ENCODE measurements around the gene GNB1.

The GNB1 gene

DNA sequence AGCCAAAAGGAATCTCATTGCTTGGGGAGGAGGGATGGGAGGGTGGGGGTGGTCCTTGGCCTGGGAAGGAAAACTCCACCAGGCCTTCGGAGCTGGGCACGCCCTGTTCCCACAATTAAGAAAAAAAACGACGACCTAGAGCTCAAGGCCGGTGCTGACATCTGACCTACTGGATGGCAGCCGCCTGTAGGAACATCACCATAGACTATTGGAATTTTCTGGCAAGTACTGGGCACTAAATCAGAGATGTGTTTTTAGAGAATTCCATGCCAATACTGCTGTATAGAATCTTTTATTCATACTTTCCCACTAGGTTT is 113.3 kb downstream of the GNB1 start:
- TF ChIP-seq CREB1 (IDR thresholded peaks at IDR 0.05; ENCODE audit: low read depth) (no peak), ZBTB7A (IDR thresholded peaks at IDR 0.05; ENCODE audit: low read depth) (0 out of 2 replicates have a peak, but pooled peaks have one; percentile 36)

DNA sequence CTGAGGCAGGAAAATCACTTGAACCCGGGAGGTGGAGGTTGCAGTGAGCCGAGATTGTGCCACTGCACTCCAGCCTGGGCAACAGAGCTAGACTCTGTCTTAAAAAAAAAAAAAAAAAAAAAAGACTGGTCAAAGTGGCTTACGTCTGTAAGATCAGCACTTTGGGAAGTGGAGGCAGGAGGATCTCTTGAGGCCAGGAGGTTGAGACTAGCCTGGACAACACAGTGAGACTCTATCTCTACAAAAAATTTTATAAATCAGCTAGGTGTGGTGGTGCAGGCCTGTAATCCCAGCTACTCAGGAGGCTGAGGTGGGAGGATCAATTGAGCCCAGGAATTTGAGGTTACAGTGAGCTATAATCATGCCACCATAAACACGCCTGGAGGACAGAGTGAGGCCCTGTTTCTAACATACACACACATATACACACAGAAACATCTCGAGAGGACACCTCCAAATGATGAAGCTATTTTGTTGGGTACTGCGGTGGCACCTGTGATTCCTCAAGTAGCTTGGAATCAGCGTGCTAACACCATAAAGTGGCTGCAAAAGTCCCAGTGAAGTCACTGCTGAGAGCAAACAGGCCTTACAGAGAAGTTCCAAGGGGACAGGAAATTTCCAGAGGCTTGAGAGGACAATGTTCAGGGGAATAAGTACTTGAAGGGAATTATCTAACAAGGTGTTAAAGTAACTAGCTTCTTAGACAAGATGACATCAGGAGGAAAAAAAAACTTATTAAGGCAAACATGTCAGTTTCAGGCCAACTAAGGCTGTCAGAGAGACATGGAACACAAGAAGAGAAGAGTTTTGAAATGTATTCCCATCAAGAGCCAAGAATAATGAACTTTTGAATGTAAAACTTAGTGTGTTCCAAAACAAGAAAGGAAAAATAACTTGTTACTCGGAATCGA is 114.0 kb downstream of the GNB1 start:
- no peak for TF ChIP-seq TCF12 (IDR thresholded peaks at IDR 0.05; ENCODE audit: low read depth)
- no peak for TF ChIP-seq TEAD4 (IDR thresholded peaks at IDR 0.05)

DNA sequence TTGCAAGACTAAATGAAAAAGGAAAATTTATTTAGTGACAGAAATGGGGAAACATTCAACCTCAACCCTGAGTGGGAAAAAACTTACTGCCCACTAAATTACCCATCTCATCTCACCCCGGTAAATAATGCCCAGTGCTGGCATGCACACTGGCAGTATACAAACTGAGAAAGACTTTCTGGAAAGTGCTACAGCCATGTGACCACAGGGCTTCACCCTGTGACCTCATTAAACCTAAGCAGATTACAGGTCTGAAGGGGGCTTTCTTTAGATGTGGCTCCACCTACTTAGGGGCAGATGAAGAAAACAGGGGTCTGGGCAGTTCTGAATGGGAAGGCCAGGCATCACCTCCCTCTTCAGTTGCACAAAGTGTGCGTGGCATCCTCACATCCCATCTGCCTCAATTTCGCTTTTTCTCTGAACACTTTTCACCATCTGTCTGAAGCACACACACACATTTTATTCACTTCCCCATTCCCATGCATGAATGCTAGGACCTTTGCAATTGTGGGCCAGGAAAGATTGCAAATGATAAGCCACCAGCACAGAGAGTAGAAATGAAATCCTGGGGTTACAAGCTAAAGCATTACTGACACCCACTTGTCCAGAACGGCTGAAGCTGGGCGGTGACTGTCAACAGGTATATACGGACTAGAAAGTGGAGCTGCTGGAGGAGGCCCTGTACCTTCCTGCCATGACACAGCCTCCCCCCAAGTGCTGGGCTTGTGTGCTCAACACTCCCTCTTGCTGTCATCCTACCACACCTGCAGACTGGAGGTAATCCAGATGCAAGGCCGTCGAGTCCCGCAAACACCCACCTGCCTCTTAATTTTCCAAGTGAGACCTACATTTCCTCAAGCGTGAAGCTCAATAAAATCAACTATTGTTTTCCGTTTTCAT is 115.3 kb downstream of the GNB1 start:
- no peak for TF ChIP-seq RAD21 (IDR thresholded peaks at IDR 0.05; ENCODE audit: low read depth)
- TF ChIP-seq TEAD4 (IDR thresholded peaks at IDR 0.05) = no peak
- no peak for TF ChIP-seq TAF1 (IDR thresholded peaks at IDR 0.05; ENCODE audit: low read depth)
- TF ChIP-seq ZBTB7A (IDR thresholded peaks at IDR 0.05; ENCODE audit: low read depth) = no peak
- TF ChIP-seq EP300 (IDR thresholded peaks at IDR 0.05; ENCODE audit: borderline replicate concordance) = no peak
- no peak for TF ChIP-seq NFIC (IDR thresholded peaks at IDR 0.05)
- no peak for TF ChIP-seq TCF12 (IDR thresholded peaks at IDR 0.05; ENCODE audit: low read depth)
- TF ChIP-seq, protein P1, sequence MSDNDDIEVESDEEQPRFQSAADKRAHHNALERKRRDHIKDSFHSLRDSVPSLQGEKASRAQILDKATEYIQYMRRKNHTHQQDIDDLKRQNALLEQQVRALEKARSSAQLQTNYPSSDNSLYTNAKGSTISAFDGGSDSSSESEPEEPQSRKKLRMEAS (IDR thresholded peaks at IDR 0.05) = no peak
- TF ChIP-seq YY1 (IDR thresholded peaks at IDR 0.05; ENCODE audit: low read depth) = no peak
- no peak for TF ChIP-seq CREB1 (IDR thresholded peaks at IDR 0.05; ENCODE audit: low read depth)
- TF ChIP-seq, protein P2, sequence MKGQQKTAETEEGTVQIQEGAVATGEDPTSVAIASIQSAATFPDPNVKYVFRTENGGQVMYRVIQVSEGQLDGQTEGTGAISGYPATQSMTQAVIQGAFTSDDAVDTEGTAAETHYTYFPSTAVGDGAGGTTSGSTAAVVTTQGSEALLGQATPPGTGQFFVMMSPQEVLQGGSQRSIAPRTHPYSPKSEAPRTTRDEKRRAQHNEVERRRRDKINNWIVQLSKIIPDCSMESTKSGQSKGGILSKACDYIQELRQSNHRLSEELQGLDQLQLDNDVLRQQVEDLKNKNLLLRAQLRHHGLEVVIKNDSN (IDR thresholded peaks at IDR 0.05) = no peak
- TF ChIP-seq, protein P3, sequence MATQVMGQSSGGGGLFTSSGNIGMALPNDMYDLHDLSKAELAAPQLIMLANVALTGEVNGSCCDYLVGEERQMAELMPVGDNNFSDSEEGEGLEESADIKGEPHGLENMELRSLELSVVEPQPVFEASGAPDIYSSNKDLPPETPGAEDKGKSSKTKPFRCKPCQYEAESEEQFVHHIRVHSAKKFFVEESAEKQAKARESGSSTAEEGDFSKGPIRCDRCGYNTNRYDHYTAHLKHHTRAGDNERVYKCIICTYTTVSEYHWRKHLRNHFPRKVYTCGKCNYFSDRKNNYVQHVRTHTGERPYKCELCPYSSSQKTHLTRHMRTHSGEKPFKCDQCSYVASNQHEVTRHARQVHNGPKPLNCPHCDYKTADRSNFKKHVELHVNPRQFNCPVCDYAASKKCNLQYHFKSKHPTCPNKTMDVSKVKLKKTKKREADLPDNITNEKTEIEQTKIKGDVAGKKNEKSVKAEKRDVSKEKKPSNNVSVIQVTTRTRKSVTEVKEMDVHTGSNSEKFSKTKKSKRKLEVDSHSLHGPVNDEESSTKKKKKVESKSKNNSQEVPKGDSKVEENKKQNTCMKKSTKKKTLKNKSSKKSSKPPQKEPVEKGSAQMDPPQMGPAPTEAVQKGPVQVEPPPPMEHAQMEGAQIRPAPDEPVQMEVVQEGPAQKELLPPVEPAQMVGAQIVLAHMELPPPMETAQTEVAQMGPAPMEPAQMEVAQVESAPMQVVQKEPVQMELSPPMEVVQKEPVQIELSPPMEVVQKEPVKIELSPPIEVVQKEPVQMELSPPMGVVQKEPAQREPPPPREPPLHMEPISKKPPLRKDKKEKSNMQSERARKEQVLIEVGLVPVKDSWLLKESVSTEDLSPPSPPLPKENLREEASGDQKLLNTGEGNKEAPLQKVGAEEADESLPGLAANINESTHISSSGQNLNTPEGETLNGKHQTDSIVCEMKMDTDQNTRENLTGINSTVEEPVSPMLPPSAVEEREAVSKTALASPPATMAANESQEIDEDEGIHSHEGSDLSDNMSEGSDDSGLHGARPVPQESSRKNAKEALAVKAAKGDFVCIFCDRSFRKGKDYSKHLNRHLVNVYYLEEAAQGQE (IDR thresholded peaks at IDR 0.05; ENCODE audit: low read depth) = no peak
- no peak for TF ChIP-seq FOXM1 (IDR thresholded peaks at IDR 0.05; ENCODE audit: borderline replicate concordance, low read depth)
- no peak for TF ChIP-seq CEBPB (IDR thresholded peaks at IDR 0.05)
- no peak for TF ChIP-seq EGR1 (IDR thresholded peaks at IDR 0.05)

DNA sequence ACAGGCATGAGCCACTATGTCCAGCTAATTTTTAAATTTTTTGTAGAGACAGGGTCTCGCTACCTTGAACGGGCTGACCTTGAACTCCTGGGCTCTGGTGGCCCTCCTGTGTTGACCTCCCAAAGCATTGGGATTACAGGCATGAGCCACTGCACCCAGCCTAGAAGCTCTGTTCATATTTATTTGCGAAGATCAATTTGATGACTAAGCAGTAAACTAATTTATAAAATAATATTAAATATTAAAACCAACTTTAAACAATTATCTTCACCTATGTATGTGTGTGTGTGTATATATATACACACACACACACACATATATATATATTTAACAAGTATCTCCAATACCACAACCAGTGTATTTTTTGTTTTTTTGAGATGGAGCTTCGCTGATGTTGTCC is 117.0 kb downstream of the GNB1 start:
- TF ChIP-seq YY1 (IDR thresholded peaks at IDR 0.05; ENCODE audit: low read depth) (no peak), RAD21 (IDR thresholded peaks at IDR 0.05; ENCODE audit: low read depth) (no peak)

DNA sequence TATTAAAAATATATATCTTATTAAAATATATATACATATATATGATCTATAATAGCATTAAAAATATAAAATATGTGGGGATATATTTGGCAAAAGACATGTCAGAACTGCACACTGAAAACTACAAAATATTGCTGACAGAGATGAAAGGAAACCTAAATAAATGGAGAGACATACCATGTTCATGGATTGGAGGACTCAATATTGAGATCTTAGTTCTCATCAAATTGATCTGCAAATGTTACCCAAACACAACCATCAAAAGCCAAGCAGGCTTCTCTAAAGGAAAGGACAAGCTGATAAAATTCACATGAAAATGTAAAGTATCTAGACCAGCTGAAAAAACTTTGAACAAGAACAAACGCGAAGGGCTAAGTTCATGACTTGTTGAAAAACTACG is 119.8 kb downstream of the GNB1 start:
- TF ChIP-seq ZBTB7A (IDR thresholded peaks at IDR 0.05; ENCODE audit: low read depth) (no peak), TAF1 (IDR thresholded peaks at IDR 0.05; ENCODE audit: low read depth) (no peak)
- TF ChIP-seq, protein P3 (IDR thresholded peaks at IDR 0.05; ENCODE audit: low read depth) = no peak

DNA sequence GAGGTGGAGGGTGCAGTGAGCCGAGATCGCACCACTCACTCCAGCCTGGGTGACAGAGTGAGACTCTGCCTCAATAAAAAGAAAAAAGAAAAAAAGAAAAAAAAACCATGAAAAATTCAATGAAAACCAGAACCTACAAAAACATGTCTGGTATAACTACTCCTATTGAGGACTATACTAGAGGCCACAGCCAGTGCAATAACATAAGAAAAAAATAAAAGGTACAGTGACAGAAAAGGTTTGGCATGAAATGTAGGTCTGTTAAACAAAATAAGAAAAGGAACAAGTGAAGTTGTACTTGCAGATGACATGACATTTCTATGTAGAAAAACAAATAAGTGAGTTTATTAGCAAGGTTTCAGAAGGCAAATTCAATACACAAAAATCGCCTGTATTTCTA is 120.8 kb downstream of the GNB1 start:
- no peak for TF ChIP-seq CREB1 (IDR thresholded peaks at IDR 0.05; ENCODE audit: low read depth)
- TF ChIP-seq EGR1 (IDR thresholded peaks at IDR 0.05) = no peak
- TF ChIP-seq, protein P1 (IDR thresholded peaks at IDR 0.05) = no peak
- TF ChIP-seq TCF12 (IDR thresholded peaks at IDR 0.05; ENCODE audit: low read depth) = no peak
- no peak for TF ChIP-seq TEAD4 (IDR thresholded peaks at IDR 0.05)
- TF ChIP-seq RAD21 (IDR thresholded peaks at IDR 0.05; ENCODE audit: low read depth) = no peak
- no peak for TF ChIP-seq YY1 (IDR thresholded peaks at IDR 0.05; ENCODE audit: low read depth)
- no peak for TF ChIP-seq TAF1 (IDR thresholded peaks at IDR 0.05; ENCODE audit: low read depth)
- no peak for TF ChIP-seq ZBTB7A (IDR thresholded peaks at IDR 0.05; ENCODE audit: low read depth)
- TF ChIP-seq CEBPB (IDR thresholded peaks at IDR 0.05) = no peak
- TF ChIP-seq EP300 (IDR thresholded peaks at IDR 0.05; ENCODE audit: borderline replicate concordance) = no peak
- TF ChIP-seq, protein P3 (IDR thresholded peaks at IDR 0.05; ENCODE audit: low read depth) = no peak
- TF ChIP-seq, protein P2 (IDR thresholded peaks at IDR 0.05) = no peak
- no peak for TF ChIP-seq NFIC (IDR thresholded peaks at IDR 0.05)
- no peak for TF ChIP-seq FOXM1 (IDR thresholded peaks at IDR 0.05; ENCODE audit: borderline replicate concordance, low read depth)
